Sigmoid colon (tissue), 4 donors: Measurements from ENCODE around the gene POM121.
"Not testable (repeated sequence)": the region's sequence is repeated elsewhere in the genome, so short reads cannot be mapped to it uniquely, and the experiment has no call there.

Experiments
- EP300 ChIP-seq, 4 donors: sonication (generic); formaldehyde crosslinking; IDR thresholded peaks; one replicate each; pipeline ENCODE4 v1.6.1; 2017; ENCODE audit warnings: antibody characterized with exemption in 4 of 4
- POLR2A ChIP-seq, 2 donors: fragments of 450-650 bp; IDR thresholded peaks; one replicate each; pipeline ENCODE4 v1.6.1; 2016; ENCODE audit warnings: antibody characterized with exemption in 2 of 2, mild to moderate bottlenecking in 2 of 2, moderate library complexity in 2 of 2
- POLR2AphosphoS5 ChIP-seq, 4 donors: sonication (generic); formaldehyde crosslinking; IDR thresholded peaks; one replicate each; pipeline ENCODE4 v1.6.1; 2017; ENCODE audit warnings: antibody characterized with exemption in 4 of 4
- TF ChIP-seq, protein P1 (sequence below), 4 experiments: fragments of 450-650 bp in 3 of 4; fragments of 200-600 bp in 1 of 4; IDR thresholded peaks; one replicate each; pipeline ENCODE4 v1.5.1; 2016 to 2019; ENCODE audit warnings: antibody characterized with exemption in 4 of 4, mild to moderate bottlenecking in 3 of 4, moderate library complexity in 2 of 4

DNA sequence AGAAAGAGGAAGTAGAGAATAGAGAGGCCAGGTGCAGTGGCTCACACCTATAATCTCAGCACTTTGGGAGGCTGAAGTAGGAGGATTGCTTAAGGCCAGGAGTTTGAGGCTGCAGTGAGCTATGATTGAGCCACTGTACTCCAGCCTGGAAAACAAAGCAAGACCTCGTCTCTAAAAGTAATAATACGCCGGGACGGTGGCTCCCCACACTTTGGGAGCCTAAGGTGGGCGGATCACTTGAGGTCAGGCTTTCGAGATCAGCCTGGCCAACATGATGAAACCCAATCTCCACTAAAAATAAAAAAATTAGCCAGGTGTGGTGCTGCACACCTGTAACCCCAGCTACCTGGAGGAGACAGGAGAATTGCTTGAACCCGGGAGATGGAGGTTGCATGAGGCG lies 70.6 kb downstream of the POM121 start:
- TF ChIP-seq, protein P1, sequence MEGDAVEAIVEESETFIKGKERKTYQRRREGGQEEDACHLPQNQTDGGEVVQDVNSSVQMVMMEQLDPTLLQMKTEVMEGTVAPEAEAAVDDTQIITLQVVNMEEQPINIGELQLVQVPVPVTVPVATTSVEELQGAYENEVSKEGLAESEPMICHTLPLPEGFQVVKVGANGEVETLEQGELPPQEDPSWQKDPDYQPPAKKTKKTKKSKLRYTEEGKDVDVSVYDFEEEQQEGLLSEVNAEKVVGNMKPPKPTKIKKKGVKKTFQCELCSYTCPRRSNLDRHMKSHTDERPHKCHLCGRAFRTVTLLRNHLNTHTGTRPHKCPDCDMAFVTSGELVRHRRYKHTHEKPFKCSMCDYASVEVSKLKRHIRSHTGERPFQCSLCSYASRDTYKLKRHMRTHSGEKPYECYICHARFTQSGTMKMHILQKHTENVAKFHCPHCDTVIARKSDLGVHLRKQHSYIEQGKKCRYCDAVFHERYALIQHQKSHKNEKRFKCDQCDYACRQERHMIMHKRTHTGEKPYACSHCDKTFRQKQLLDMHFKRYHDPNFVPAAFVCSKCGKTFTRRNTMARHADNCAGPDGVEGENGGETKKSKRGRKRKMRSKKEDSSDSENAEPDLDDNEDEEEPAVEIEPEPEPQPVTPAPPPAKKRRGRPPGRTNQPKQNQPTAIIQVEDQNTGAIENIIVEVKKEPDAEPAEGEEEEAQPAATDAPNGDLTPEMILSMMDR (IDR thresholded peaks at IDR 0.05), result not testable (repeated sequence)
- not testable (repeated sequence) for TF ChIP-seq POLR2A, POLR2AphosphoS5, EP300 (IDR thresholded peaks at IDR 0.05)
